D721Med (cell line): ENCODE data around the gene CHIC2.

Source experiments
- DNase-seq: peaks from one replicate; pipeline ENCODE4 v3.0.0; 2011; ENCODE audit warnings: low spot score; ENCODE audit not compliant: insufficient read length
- FAIRE-seq: peaks from 2 replicates; lab custom pipeline; 2011; peaks lifted over from hg19 to GRCh38; lab: Jason Lieb, UNC
- CTCF ChIP-seq: IDR thresholded peaks from 2 replicates; pipeline ENCODE4 v1.5.1; 2012; ENCODE audit warnings: mild to moderate bottlenecking, control low read depth; ENCODE audit not compliant: insufficient read depth; ENCODE audit errors: missing control alignments

Gene CHIC2

GRCh38 chr4:53962516-53963225 lies 101.7 kb downstream of the CHIC2 start:
- DNase-seq (no peak), FAIRE-seq (no peak)
- no peak for TF ChIP-seq CTCF

DNA sequence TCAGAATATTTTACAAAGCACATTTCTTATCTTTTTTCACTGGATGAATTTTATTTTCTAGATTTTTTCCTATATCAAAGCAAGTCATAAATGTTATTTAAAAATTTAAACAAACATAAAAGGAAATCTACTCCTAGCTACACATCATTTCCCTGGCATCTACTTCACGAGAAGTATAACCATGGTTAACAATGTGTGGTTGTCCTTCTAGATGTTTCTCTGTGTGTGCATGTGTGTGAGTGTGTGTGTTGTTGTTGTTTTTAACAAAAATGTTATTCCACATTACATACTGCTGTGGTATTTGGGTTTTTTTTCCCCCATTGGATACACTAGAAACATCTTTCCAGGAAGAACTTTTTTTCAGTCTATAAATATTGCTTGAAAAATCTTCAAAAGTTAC lies 103.1 kb downstream of the CHIC2 start:
- DNase-seq (no peak), FAIRE-seq (no peak)
- TF ChIP-seq CTCF = no peak

DNA sequence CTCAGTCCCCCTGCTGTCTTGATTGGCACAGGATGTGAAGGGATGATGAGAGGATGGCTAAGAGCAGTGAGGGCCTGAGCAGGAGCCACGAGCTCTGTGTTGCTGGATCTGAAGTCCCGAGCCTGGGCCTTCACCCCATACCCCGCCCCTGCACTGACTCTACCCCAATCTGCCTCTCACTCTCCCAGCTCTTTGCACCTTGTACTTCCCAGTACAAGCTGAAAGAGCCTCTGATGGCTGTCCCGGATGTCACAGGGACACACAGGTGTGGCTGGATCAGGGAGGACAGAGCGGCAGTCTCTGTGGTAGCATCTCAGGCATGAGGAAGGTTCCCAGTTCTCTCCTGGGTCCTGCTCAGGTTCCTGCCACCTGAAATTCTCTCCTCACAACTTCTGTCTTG lies 103.6 kb downstream of the CHIC2 start:
- DNase-seq (no peak), FAIRE-seq (no peak)
- TF ChIP-seq CTCF = no peak
